GM12878 (cell line): ENCODE data around the gene AP3B1.

ENCODE experiments used
- BHLHE40 ChIP-seq, 2 experiments: fragments of 450-650 bp in 1 of 2; IDR thresholded peaks; 2 replicates each; pipeline ENCODE4 v1.6.1; 2011 to 2017; ENCODE audit warnings: low read depth in 2 of 2, borderline replicate concordance in 1 of 2, improper control_type of control experiment in 1 of 2, low read length in 1 of 2, mild to moderate bottlenecking in 1 of 2
- CBX5 ChIP-seq: sonication (generic); IDR thresholded peaks from 2 replicates; pipeline ENCODE4 v1.6.1; 2016; ENCODE audit warnings: low read depth, moderate library complexity, mild to moderate bottlenecking, inconsistent platforms
- POLR2A ChIP-seq: IDR thresholded peaks from 2 replicates; pipeline ENCODE4 v1.6.1; 2011; ENCODE audit warnings: low read depth, mild to moderate bottlenecking, low read length
- SRF ChIP-seq, 2 experiments: IDR thresholded peaks; 2 replicates each; pipeline ENCODE4 v1.6.1; 2011; ENCODE audit warnings: low read depth in 2 of 2, low read length in 2 of 2, mild to moderate bottlenecking in 1 of 2, moderate library complexity in 1 of 2
- TF ChIP-seq, protein P1 (sequence below), 3 experiments: IDR thresholded peaks in 2 of 3; conservative IDR thresholded peaks in 1 of 3; 2 replicates each; pipeline ENCODE4 v1.5.1; 2011; ENCODE audit warnings: low read depth in 3 of 3, low read length in 3 of 3, mild to moderate bottlenecking in 3 of 3, control low read depth in 2 of 3, moderate library complexity in 2 of 3, inconsistent platforms in 1 of 3, mixed read lengths in 1 of 3; ENCODE audit not compliant: control insufficient read depth in 2 of 3, insufficient read depth in 1 of 3; ENCODE audit errors: extremely low read depth in 1 of 3

DNA sequence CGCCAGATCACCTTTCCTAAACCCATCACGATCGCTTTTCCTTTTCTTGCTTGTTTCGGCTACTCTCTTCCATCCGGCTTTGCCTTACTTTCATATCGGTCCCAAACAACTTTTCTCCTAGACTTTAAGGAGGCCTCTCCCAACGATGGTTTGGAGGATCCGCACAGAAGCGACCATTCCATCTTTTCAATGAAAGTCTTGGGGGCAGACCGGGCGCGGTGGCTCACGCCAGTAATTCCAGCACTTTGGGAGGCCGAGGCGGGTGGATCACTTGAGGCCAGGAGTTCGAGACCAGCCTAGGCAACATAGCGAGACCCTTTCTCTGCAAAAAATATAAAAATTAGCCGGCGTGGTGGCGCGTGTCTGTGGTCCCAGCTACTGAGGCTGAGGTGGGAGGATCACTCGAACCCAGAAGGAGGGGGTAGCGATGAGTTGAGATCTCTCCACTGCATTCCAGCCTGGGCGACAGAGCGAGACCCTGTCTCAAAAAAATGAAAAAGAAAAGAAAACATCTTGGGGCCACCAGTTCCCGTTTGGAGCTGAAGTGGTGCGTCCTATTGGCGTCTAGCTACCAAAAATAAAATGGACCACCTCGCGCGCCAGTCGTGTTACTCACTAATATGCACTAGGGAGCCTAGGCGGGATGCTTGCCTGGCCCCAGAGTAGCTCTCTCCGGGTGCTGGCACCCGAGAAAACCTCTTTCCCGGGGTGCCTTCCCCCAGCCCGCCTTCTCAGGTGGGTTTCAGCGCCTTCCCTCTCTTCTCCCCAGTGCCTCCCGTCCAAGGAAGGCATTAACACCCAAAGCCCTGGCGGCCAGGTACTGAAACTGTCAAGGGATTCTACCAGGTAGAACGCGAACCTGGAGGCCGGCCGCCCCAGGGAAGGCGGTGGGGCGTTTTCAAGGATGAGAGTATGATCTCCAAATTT is 800 bp upstream of the AP3B1 start:
- TF ChIP-seq POLR2A (no peak), BHLHE40 (IDR thresholded peaks at IDR 0.05; ENCODE audit: borderline replicate concordance in 1 of 2, low read depth in 2 of 2, low read length in 1 of 2) (no peak), CBX5 (no peak), SRF (IDR thresholded peaks at IDR 0.05; ENCODE audit: low read depth in 2 of 2, low read length in 2 of 2) (no peak)
- TF ChIP-seq, protein P1, sequence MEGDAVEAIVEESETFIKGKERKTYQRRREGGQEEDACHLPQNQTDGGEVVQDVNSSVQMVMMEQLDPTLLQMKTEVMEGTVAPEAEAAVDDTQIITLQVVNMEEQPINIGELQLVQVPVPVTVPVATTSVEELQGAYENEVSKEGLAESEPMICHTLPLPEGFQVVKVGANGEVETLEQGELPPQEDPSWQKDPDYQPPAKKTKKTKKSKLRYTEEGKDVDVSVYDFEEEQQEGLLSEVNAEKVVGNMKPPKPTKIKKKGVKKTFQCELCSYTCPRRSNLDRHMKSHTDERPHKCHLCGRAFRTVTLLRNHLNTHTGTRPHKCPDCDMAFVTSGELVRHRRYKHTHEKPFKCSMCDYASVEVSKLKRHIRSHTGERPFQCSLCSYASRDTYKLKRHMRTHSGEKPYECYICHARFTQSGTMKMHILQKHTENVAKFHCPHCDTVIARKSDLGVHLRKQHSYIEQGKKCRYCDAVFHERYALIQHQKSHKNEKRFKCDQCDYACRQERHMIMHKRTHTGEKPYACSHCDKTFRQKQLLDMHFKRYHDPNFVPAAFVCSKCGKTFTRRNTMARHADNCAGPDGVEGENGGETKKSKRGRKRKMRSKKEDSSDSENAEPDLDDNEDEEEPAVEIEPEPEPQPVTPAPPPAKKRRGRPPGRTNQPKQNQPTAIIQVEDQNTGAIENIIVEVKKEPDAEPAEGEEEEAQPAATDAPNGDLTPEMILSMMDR (IDR thresholded peaks at IDR 0.05 in 2 of 3, conservative IDR thresholded peaks at IDR 0.05 in 1 of 3; ENCODE audit: control insufficient read depth in 2 of 3, extremely low read depth in 1 of 3, insufficient read depth in 1 of 3, low read depth in 3 of 3, low read length in 3 of 3) = peak; percentile 4 to 56 (median 20); a peak in 3 of 6 replicates
